WI38 (cell line): ENCODE results near the gene GPR39.

Experiments
- H3K4me3 ChIP-seq: 2 replicates; pipeline ENCODE4 v1.5.1; 2011; ENCODE audit warnings: low read depth, mild to moderate bottlenecking, control low read depth, low read length
- CTCF ChIP-seq: IDR thresholded peaks from 2 replicates; pipeline ENCODE4 v1.5.1; 2012; ENCODE audit warnings: low read depth, mild to moderate bottlenecking, control low read depth, low read length

Gene GPR39

GRCh38 chr2:132463719-132464118 is 47.1 kb downstream of the GPR39 start:
- no peak for TF ChIP-seq CTCF
- H3K4me3 ChIP-seq = no peak overlapping the region

DNA sequence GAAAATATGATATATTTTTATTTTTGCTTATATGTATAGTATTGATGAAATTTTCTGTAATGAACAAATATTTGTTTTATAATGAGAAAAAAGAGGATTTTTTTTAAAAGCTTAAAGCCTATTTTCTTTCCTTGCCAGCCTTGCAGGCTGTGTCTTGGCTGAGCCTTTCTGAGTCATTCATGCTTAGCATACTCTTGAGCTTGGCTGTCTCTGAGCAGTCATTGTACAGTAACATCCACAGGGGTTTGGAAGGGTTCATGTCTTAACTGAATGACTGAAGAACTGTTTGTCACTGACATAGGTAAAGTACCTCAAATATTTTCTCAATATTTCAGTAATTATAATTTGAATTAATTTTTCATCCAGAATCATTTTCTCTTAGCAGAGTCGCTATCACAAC is 49.3 kb downstream of the GPR39 start:
- no peak for TF ChIP-seq CTCF
- no peak overlapping the region for H3K4me3 ChIP-seq

- H3K4me3 ChIP-seq = no peak overlapping the region
- TF ChIP-seq CTCF = no peak
Measured at GRCh38 chr2:132466428-132467028, 49.9 kb downstream of the GPR39 start.

DNA sequence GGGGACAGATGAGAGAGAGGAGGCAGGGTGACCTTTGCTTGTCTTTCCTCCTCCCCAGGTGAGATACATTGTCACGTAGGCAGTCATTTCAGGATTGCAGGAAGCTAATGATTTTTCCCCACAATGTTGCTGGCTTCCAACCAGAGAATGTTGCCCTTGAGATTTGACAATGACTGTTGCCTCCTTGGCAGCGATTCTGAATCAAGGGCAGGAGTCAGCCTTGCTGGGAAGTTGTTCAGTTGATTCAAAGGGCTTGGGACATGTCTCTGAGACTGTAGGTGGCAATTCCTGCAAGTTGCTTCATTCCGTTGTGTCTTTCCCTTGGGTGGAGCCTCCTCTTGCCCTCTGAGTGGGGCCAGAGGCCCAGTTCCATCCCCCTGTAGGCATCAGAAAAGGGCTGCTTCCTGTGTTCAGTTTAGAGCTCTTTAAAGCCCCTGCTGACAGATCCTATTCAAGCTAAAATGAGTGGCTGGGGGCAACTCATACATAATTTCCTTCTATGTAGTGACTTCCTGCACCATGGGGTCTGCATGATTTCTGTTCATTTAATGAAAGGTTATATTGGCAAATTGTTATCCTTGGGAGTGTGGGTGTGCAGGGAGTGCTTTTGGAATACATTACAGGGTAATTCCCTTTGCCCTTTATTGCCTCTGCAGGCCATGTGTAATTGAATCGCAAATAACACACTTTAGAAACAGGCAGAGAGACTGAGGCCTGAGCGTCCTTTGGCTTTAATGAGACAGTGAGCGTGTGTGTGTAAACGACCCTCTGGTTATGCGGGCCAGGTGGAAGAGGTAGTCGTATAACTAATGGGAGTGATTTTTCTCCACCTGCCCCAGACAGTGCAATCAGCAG is 52.4 kb downstream of the GPR39 start:
- TF ChIP-seq CTCF = no peak

DNA sequence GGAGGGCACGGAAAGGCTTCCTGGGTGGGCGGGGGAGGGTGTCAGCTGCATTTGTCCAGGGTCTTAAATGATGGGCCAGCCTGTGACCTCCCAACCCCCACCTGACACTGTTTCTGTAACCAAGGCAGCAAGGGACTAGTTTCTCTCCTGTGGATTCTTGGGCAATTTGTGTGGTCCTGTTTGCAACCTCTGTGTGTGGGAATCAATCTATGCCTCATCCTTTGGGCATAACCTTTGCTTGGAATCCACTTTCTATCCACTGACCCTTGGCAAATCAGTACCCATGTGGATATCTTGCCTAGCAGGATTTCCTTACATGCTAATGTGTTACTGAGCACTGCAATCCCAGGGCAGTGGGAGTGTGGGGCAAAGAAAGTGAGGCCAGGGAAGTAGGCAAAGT is 54.1 kb downstream of the GPR39 start:
- no peak for TF ChIP-seq CTCF
- H3K4me3 ChIP-seq = no peak overlapping the region

More for the DNA sequence above, 52.4 kb downstream of the GPR39 start:
- no peak overlapping the region for H3K4me3 ChIP-seq

- H3K4me3 ChIP-seq = no peak overlapping the region
- TF ChIP-seq CTCF = no peak
Measured at GRCh38 chr2:132473174-132473883, 56.7 kb downstream of the GPR39 start.

DNA sequence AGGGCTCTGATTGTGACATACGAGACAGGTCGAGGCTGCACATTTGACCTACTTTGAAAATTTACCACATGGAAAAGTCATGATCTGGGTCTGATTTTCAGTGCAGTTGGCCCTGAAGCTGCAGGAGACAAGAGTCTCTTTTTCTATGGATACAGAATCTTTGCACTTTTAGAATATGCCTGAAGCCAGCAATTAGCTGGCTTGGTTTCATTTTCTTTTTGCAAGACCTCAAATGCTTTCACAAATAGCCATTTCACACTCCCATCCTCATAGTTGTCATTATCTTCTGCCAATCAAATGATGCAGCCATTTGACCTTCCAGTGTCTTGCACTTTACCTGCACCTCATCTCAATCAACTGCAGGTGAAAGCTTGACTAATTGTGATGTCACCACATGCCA is 59.0 kb downstream of the GPR39 start:
- no peak for TF ChIP-seq CTCF
- H3K4me3 ChIP-seq = no peak overlapping the region
